B cell (primary cell): ENCODE data around the gene GOLGA6L9.
"Not testable (repeated sequence)": the region's sequence is repeated elsewhere in the genome, so short reads cannot be mapped to it uniquely, and the experiment has no call there.

ENCODE experiments used
- CTCF ChIP-seq: fragments of 200-600 bp; IDR thresholded peaks from one replicate; pipeline ENCODE4 v1.8.0; 2022; ENCODE audit warnings: antibody characterized with exemption, mild to moderate bottlenecking
- EZH2 ChIP-seq: IDR thresholded peaks from 2 replicates; pipeline ENCODE4 v1.6.1; 2012; ENCODE audit warnings: borderline replicate concordance, low read depth, mild to moderate bottlenecking, moderate library complexity, low read length; ENCODE audit not compliant: insufficient read depth, poor library complexity, severe bottlenecking

GRCh38 chr15:82472269-82472982 is 42.8 kb downstream of the GOLGA6L9 start:
- not testable (repeated sequence) for TF ChIP-seq EZH2, CTCF
